Measurements from ENCODE around the gene PLCB2. TPM values are rescaled to one million over a fixed set of nuclear protein-coding genes. Genes with fewer than 3 reads are reported as not detected.

Gene PLCB2
- polyA plus RNA-seq, 1 donor from 2014 or later: 7.4 TPM

DNA sequence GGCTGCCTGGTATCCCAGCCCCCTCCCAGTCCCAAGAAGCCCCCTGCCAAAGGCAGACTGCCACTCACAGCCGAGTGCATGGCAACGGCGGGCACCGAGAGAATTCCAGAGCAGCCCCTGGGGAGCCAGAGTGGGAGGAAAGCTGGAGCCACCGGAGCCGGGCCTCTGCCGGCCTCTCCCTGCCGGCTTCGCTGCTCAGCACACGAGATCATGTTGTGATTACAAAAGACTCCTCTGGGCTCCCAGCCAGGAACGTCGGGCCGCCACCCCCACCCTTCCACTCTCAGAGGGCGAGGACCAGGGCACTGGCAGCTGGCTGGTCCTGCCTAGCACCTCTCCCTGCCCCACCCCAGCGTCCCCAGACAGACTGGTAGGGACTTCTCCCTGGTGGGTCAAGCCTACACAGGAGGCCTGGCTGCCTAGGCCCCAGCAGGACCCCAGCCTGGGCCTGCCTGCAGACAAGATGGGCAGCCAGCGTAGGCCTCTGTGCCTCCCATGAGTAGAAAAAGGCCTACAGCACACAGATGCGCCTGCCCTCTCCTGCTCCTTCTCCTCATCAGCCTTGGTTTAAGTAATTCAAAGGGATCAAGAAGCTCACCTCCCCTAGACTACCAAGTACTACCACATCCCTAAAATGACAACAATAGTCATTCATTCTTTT, 33.1 kb upstream of the PLCB2 start, which contains the start of gene CCDC9B:
Gene CCDC9B (minus strand): TSS at position 200 of the 661 bp plus-strand sequence. CDS start 120 bp downstream, at position 80.
- Histone ChIP-seq H3K9me3 (ENCODE audit: low read length) (no peaks in the 10 kb centered on the region), H2AFZ (ENCODE audit: low read depth, low read length) (no peak within 1 kb of the TSS), H3K27ac (ENCODE audit: low read length) (no peak within 1 kb of the TSS), H3K4me3 (ENCODE audit: low read length) (no peak within 1 kb of the TSS), H4K20me1 (ENCODE audit: insufficient read depth) (no peaks in the 10 kb centered on the region), H3K9me2 (ENCODE audit: insufficient read depth, low read length) (no peaks in the 10 kb centered on the region), H3K79me2 (replicated peaks; ENCODE audit: insufficient read depth, low read length) (no peaks in the 10 kb centered on the region), H3K4me2 (ENCODE audit: low read length) (no peak within 1 kb of the TSS), H3K36me3 (ENCODE audit: insufficient read depth, low read length) (no peaks in the 10 kb centered on the region), H3K9ac (ENCODE audit: low read length) (peak within 1 kb of the TSS; percentile 20), H3F3A (ENCODE audit: insufficient read depth, low read length, poor library complexity, severe bottlenecking) (no peaks in the 10 kb centered on the region), H3K27me3 (ENCODE audit: insufficient read depth, low read depth, low read length) (no peaks in the 10 kb centered on the region)
- TF ChIP-seq, protein P1, sequence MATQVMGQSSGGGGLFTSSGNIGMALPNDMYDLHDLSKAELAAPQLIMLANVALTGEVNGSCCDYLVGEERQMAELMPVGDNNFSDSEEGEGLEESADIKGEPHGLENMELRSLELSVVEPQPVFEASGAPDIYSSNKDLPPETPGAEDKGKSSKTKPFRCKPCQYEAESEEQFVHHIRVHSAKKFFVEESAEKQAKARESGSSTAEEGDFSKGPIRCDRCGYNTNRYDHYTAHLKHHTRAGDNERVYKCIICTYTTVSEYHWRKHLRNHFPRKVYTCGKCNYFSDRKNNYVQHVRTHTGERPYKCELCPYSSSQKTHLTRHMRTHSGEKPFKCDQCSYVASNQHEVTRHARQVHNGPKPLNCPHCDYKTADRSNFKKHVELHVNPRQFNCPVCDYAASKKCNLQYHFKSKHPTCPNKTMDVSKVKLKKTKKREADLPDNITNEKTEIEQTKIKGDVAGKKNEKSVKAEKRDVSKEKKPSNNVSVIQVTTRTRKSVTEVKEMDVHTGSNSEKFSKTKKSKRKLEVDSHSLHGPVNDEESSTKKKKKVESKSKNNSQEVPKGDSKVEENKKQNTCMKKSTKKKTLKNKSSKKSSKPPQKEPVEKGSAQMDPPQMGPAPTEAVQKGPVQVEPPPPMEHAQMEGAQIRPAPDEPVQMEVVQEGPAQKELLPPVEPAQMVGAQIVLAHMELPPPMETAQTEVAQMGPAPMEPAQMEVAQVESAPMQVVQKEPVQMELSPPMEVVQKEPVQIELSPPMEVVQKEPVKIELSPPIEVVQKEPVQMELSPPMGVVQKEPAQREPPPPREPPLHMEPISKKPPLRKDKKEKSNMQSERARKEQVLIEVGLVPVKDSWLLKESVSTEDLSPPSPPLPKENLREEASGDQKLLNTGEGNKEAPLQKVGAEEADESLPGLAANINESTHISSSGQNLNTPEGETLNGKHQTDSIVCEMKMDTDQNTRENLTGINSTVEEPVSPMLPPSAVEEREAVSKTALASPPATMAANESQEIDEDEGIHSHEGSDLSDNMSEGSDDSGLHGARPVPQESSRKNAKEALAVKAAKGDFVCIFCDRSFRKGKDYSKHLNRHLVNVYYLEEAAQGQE (IDR thresholded peaks at IDR 0.05; ENCODE audit: borderline replicate concordance): no peak
- TF ChIP-seq EZH2 (IDR thresholded peaks at IDR 0.05; ENCODE audit: borderline replicate concordance, insufficient read depth, low read length, poor library complexity, severe bottlenecking): no peak
- TF ChIP-seq SMC3 (conservative IDR thresholded peaks at IDR 0.05; ENCODE audit: poor library complexity): no peak
- TF ChIP-seq EP300 (conservative IDR thresholded peaks at IDR 0.05; ENCODE audit: poor library complexity, severe bottlenecking): no peak
- TF ChIP-seq, protein P2, sequence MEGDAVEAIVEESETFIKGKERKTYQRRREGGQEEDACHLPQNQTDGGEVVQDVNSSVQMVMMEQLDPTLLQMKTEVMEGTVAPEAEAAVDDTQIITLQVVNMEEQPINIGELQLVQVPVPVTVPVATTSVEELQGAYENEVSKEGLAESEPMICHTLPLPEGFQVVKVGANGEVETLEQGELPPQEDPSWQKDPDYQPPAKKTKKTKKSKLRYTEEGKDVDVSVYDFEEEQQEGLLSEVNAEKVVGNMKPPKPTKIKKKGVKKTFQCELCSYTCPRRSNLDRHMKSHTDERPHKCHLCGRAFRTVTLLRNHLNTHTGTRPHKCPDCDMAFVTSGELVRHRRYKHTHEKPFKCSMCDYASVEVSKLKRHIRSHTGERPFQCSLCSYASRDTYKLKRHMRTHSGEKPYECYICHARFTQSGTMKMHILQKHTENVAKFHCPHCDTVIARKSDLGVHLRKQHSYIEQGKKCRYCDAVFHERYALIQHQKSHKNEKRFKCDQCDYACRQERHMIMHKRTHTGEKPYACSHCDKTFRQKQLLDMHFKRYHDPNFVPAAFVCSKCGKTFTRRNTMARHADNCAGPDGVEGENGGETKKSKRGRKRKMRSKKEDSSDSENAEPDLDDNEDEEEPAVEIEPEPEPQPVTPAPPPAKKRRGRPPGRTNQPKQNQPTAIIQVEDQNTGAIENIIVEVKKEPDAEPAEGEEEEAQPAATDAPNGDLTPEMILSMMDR (IDR thresholded peaks at IDR 0.05; ENCODE audit: poor library complexity, severe bottlenecking): no peak
- no peak for TF ChIP-seq MXI1 (conservative IDR thresholded peaks at IDR 0.05; ENCODE audit: poor library complexity, severe bottlenecking)
- no peak for TF ChIP-seq RAD21 (conservative IDR thresholded peaks at IDR 0.05)

DNA sequence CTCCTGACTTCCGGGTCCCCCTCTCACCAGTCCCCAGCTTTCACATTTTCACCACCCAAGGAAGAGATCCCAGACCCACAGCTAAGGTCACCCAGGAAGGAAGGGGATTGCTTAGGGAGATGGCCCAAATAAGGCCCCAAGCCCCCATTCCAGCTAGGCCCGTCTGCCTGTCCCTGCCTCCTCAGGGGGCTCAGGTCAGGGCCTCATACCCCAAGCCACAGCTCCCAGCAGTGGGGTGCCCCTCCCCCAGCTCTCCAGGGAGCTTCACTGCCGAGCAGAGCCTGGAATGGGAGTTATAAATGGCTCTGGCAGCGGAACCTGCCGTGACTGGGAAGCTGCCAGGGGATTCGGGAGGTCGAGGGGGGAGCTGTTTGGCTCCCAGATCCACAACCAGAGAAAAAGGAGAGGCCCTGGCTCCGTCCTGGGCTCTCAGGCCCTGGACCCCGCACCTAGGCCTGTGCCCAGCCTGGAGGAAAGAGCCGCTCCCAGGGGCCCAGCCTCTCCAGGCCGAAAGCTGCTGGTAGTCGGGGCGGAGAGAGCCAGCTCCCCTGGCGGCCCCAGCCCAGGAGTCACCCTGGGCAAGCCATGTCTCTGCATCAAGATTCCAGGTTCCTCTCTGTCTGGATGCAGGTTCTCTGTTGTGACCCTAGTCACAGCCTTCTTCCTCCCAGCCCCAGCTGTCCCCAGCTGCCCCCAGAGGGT, 32.5 kb upstream of the PLCB2 start:
- Histone ChIP-seq H4K20me1 (ENCODE audit: insufficient read depth) (no peaks in the 10 kb centered on the region), H3K27ac (ENCODE audit: low read length) (no peak overlapping the region), H3K79me2 (replicated peaks; ENCODE audit: insufficient read depth, low read length) (no peaks in the 10 kb centered on the region), H3K9me3 (ENCODE audit: low read length) (no peaks in the 10 kb centered on the region), H3F3A (ENCODE audit: insufficient read depth, low read length, poor library complexity, severe bottlenecking) (no peaks in the 10 kb centered on the region), H3K9me2 (ENCODE audit: insufficient read depth, low read length) (no peaks in the 10 kb centered on the region), H3K27me3 (ENCODE audit: insufficient read depth, low read depth, low read length) (no peaks in the 10 kb centered on the region), H3K4me3 (ENCODE audit: low read length) (no peak overlapping the region), H3K36me3 (ENCODE audit: insufficient read depth, low read length) (no peaks in the 10 kb centered on the region), H3K4me2 (ENCODE audit: low read length) (no peak overlapping the region), H2AFZ (ENCODE audit: low read depth, low read length) (no peak overlapping the region), H3K9ac (ENCODE audit: low read length) (peak overlapping the region; percentile 20)
- TF ChIP-seq POLR2AphosphoS5 (IDR thresholded peaks at IDR 0.05): no peak
- no peak for TF ChIP-seq SMC3 (conservative IDR thresholded peaks at IDR 0.05; ENCODE audit: poor library complexity)
- no peak for TF ChIP-seq MXI1 (conservative IDR thresholded peaks at IDR 0.05; ENCODE audit: poor library complexity, severe bottlenecking)
- no peak for TF ChIP-seq EP300 (conservative IDR thresholded peaks at IDR 0.05; ENCODE audit: poor library complexity, severe bottlenecking)
- no peak for TF ChIP-seq TAF1 (IDR thresholded peaks at IDR 0.05; ENCODE audit: low read depth)
- TF ChIP-seq, protein P2 (IDR thresholded peaks at IDR 0.05; ENCODE audit: poor library complexity, severe bottlenecking): no peak
- no peak for TF ChIP-seq EZH2 (IDR thresholded peaks at IDR 0.05; ENCODE audit: borderline replicate concordance, insufficient read depth, low read length, poor library complexity, severe bottlenecking)
- TF ChIP-seq RAD21 (conservative IDR thresholded peaks at IDR 0.05): no peak
- TF ChIP-seq, protein P1 (IDR thresholded peaks at IDR 0.05; ENCODE audit: borderline replicate concordance): no peak
